IMR-90 (cell line): Measurements from ENCODE around the gene ERCC3. TPM values are rescaled to one million over a fixed set of nuclear protein-coding genes. Genes with fewer than 3 reads are reported as not detected.
A peak's percentile ranks its signal among the peaks of the same experiment; 100 is the strongest.

Experiments used
- ATAC-seq: fragments of 200-7000 bp; cut with Tn5 transposase; 2 replicates; pipeline ENCODE4 v1.9.1; 2020; ENCODE audit warnings: low read depth, mild to moderate bottlenecking, moderate library complexity
- BruUV-seq: library from RNA; stranded (reverse); fragments of 400-500 nt; replicated peaks from 2 replicates; lab custom pipeline; 2021; lab: Mats Ljungman, UMichigan
- CTCF ChIA-PET: fragments of 300-600 bp; formaldehyde crosslinking; extraction: SDS; loops from one replicate; lab custom pipeline; 2021; ENCODE audit warnings: antibody characterized with exemption; lab: Yijun Ruan, JAX
- POLR2A ChIA-PET: fragments of 300-600 bp; sonication (Branson Sonifier 250); formaldehyde crosslinking; loops from one replicate; lab custom pipeline; 2022; ENCODE audit warnings: antibody characterized with exemption; ENCODE audit not compliant: unreplicated experiment; lab: Charles Lee
- DNase-seq: peaks from one replicate; pipeline ENCODE4 v3.0.0; 2013
- H2AFZ ChIP-seq: replicated peaks from 2 replicates; pipeline ENCODE3; 2013; ENCODE audit warnings: low read length, mild to moderate bottlenecking; ENCODE audit not compliant: poor library complexity
- H2AK5ac ChIP-seq: 2 replicates; pipeline ENCODE4 v1.6.1; 2013; ENCODE audit warnings: low read depth, low read length, inconsistent platforms
- H2AK9ac ChIP-seq: replicated peaks from 2 replicates; pipeline ENCODE3; 2013; ENCODE audit warnings: mild to moderate bottlenecking, low read depth, low read length, moderate library complexity; ENCODE audit not compliant: poor library complexity
- H2BK120ac ChIP-seq: 2 replicates; pipeline ENCODE4 v1.6.1; 2013; ENCODE audit warnings: low read depth, low read length, inconsistent platforms
- H2BK15ac ChIP-seq: 3 replicates; pipeline ENCODE4 v1.6.1; 2013; ENCODE audit warnings: low read depth, low read length, inconsistent platforms
- H2BK20ac ChIP-seq: 2 replicates; pipeline ENCODE4 v1.6.1; 2013; ENCODE audit warnings: low read depth, mild to moderate bottlenecking, inconsistent platforms, low read length, moderate library complexity
- H2BK5ac ChIP-seq: 2 replicates; pipeline ENCODE4 v1.6.1; 2013; ENCODE audit warnings: mild to moderate bottlenecking, low read depth, low read length, inconsistent platforms; ENCODE audit not compliant: poor library complexity, severe bottlenecking
- H3K14ac ChIP-seq: replicated peaks from 2 replicates; pipeline ENCODE4 v1.6.1; 2013; ENCODE audit warnings: low read depth, low read length, inconsistent platforms
- H3K18ac ChIP-seq: 2 replicates; pipeline ENCODE4 v1.6.1; 2013; ENCODE audit warnings: low read depth, low read length, control low read depth
- H3K23ac ChIP-seq: 2 replicates; pipeline ENCODE4 v1.6.1; 2013; ENCODE audit warnings: low read depth, low read length, inconsistent platforms
- H3K27ac ChIP-seq: 2 replicates; pipeline ENCODE4 v1.5.1; 2013; ENCODE audit warnings: mild to moderate bottlenecking, control low read depth, low read length; ENCODE audit not compliant: insufficient read depth
- H3K27me3 ChIP-seq: 2 replicates; pipeline ENCODE4 v1.6.1; 2013; ENCODE audit warnings: low read length; ENCODE audit not compliant: control insufficient read depth, insufficient read depth
- H3K36me3 ChIP-seq: 2 replicates; pipeline ENCODE4 v1.6.1; 2013; ENCODE audit warnings: low read length, mixed read lengths; ENCODE audit not compliant: control insufficient read depth, insufficient read depth
- H3K4ac ChIP-seq: 2 replicates; pipeline ENCODE4 v1.6.1; 2013; ENCODE audit warnings: low read depth, low read length, inconsistent platforms
- H3K4me1 ChIP-seq: 2 replicates; pipeline ENCODE4 v1.6.1; 2013; ENCODE audit warnings: low read length, mixed read lengths; ENCODE audit not compliant: control insufficient read depth, insufficient read depth
- H3K4me2 ChIP-seq: 2 replicates; pipeline ENCODE4 v1.6.1; 2013; ENCODE audit warnings: low read depth, mild to moderate bottlenecking, control low read depth, low read length, moderate library complexity
- H3K4me3 ChIP-seq: 2 replicates; pipeline ENCODE4 v1.5.1; 2013; ENCODE audit warnings: low read depth, mild to moderate bottlenecking, control low read depth, low read length, moderate library complexity; ENCODE audit not compliant: insufficient read depth
- H3K56ac ChIP-seq: 2 replicates; pipeline ENCODE4 v1.6.1; 2013; ENCODE audit warnings: low read length, inconsistent platforms; ENCODE audit not compliant: insufficient read depth; ENCODE audit errors: extremely low read depth
- H3K79me1 ChIP-seq, 2 experiments: 2 replicates each; pipeline ENCODE4 v1.6.1; 2013; ENCODE audit warnings: low read length in 2 of 2, inconsistent platforms in 1 of 2, low read depth in 1 of 2
- H3K9ac ChIP-seq: 2 replicates; pipeline ENCODE4 v1.6.1; 2013; ENCODE audit warnings: low read depth, low read length, control low read depth
- H3K9me1 ChIP-seq: 2 replicates; pipeline ENCODE4 v1.6.1; 2013; ENCODE audit warnings: low read length, inconsistent platforms; ENCODE audit not compliant: insufficient read depth
- H3K9me3 ChIP-seq: 2 replicates; pipeline ENCODE4 v1.6.1; 2013; ENCODE audit warnings: low read length; ENCODE audit not compliant: control insufficient read depth, insufficient read depth
- H4K20me1 ChIP-seq: 2 replicates; pipeline ENCODE4 v1.6.1; 2013; ENCODE audit warnings: low read length, inconsistent platforms; ENCODE audit not compliant: insufficient read depth
- H4K5ac ChIP-seq: 2 replicates; pipeline ENCODE4 v1.6.1; 2013; ENCODE audit warnings: mild to moderate bottlenecking, low read depth, low read length, control low read depth
- H4K8ac ChIP-seq, 2 experiments: 2 replicates each; pipeline ENCODE4 v1.6.1; 2013; ENCODE audit warnings: low read depth in 2 of 2, low read length in 2 of 2, control low read depth in 1 of 2, inconsistent platforms in 1 of 2
- H4K91ac ChIP-seq: 2 replicates; pipeline ENCODE4 v1.6.1; 2013; ENCODE audit warnings: low read depth, low read length, inconsistent platforms; ENCODE audit not compliant: insufficient read depth
- MAZ ChIP-seq: IDR thresholded peaks from 2 replicates; pipeline ENCODE4 v1.6.1; 2012; ENCODE audit warnings: low read depth, mild to moderate bottlenecking, low read length, improper control_type of control experiment, moderate library complexity, borderline replicate concordance
- MXI1 ChIP-seq: IDR thresholded peaks from 2 replicates; pipeline ENCODE4 v1.6.1; 2012; ENCODE audit warnings: low read depth, mild to moderate bottlenecking, low read length, moderate library complexity, borderline replicate concordance
- RCOR1 ChIP-seq: IDR thresholded peaks from 2 replicates; pipeline ENCODE4 v1.6.1; 2012; ENCODE audit warnings: mild to moderate bottlenecking, low read length, improper control_type of control experiment; ENCODE audit not compliant: insufficient replicate concordance
- whole genome bisulfite sequencing, 2 experiments: methylation state at CpG; one replicate each; pipeline versions ENCODE4 v1.1.5 to v1.1.7; 2013; ENCODE audit warnings: missing lambda C conversion rate in 2 of 2; ENCODE audit not compliant: insufficient read length in 1 of 2; ENCODE audit errors: extremely low coverage in 2 of 2; 5-methylcytosine and 5-hydroxymethylcytosine counted together
- dilution Hi-C: fragments of 300-500 bp; cut with HindIII; formaldehyde crosslinking; loops from one replicate; pipeline ENCODE4 v1.14.3; 2018; ENCODE audit warnings: low sequenced_read_pairs; ENCODE audit not compliant: unreplicated experiment
- in situ Hi-C: fragments of 300-500 bp; cut with MboI; formaldehyde crosslinking; loops from 3 replicates; pipeline ENCODE4 v1.14.3; 2019; ENCODE audit warnings: low sequenced_read_pairs, inconsistent platforms, mixed read lengths
- intact Hi-C: fragments of 100-400 bp; cut with micrococcal nuclease; formaldehyde crosslinking; loops from 2 replicates; pipeline ENCODE4 v1.10.0; 2022
- polyA plus RNA-seq, 3 experiments: library from polyadenylated mRNA; depleted of rRNA; stranded (reverse); fragments of >200 nt; gene quantifications; 2 replicates each; pipeline ENCODE4 v1.2.3, GENCODE V29; 2012; ENCODE audit warnings: low replicate concordance in 1 of 3
- total RNA-seq: library from RNA; depleted of rRNA; stranded (reverse); fragments of >200 nt; gene quantifications from 2 replicates; pipeline ENCODE4 v1.2.3, GENCODE V29; 2012

ERCC3 gene
- total and polyA plus RNA-seq, 2 of the 4 experiments (the other 2 are of a cell fraction) = 43.2 to 52.0 TPM

DNA sequence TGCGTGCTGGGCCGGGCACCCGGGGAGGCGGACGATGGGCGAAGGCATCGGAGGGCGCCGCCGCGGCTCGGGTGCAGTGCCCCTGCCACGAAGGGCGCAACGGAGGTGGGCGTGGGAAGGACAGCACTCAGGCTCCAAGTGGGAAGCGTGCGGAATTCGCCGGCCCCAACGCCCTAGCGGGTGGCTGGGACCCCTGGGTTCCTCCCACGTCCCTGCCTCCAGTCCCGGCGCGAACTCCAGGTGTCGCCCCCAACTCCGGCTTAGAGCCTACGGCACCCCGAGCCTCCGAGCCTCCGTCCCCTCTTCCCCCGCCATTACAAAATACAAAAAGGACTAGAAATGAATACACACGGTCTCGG, 75.2 kb downstream of the ERCC3 start:
- in situ Hi-C loops = no loop called here

More for the DNA sequence above, 75.2 kb downstream of the ERCC3 start:
- Histone ChIP-seq H3K4me3 (peak overlapping the region; percentile 27), H2AK9ac (no peak overlapping the region), H2BK15ac (no peak overlapping the region), H3K27ac (no peak overlapping the region), H3K4me1 (peaks cover 4% of the 10 kb centered on the region; the same call in 1 of the 2 replicates), H4K91ac (no peak overlapping the region), H3K9ac (no peak overlapping the region), H4K5ac (no peak overlapping the region), H4K20me1 (peaks cover 5% of the 10 kb centered on the region; the same call in 1 of the 2 replicates), H3K23ac (no peak overlapping the region), H3K4me2 (peak overlapping the region; percentile 46), H3K56ac (no peak overlapping the region), H3K79me1 (no peaks in the 10 kb centered on the region), H2BK20ac (no peak overlapping the region), H3K27me3 (peaks cover 54% of the 10 kb centered on the region), H2AK5ac (no peak overlapping the region), H3K36me3 (no peaks in the 10 kb centered on the region), H3K14ac (no peak overlapping the region), H3K18ac (no peak overlapping the region), H3K4ac (no peak overlapping the region), H2AFZ (peak overlapping the region; percentile 16), H4K8ac (no peak overlapping the region), H2BK120ac (no peak overlapping the region), H3K9me3 (peaks cover 18% of the 10 kb centered on the region), H2BK5ac (no peak overlapping the region), H3K9me1 (no peaks in the 10 kb centered on the region)
- dilution Hi-C loops = no loop called here
- CTCF ChIA-PET = no interaction called here
- no TSS peak for BruUV-seq
- DNase-seq (no peak), ATAC-seq (no peak; the same call in 1 of the 2 replicates)
- TF ChIP-seq MAZ = no peak
- no peak for TF ChIP-seq RCOR1
- TF ChIP-seq MXI1 = no peak
- intact Hi-C loops = no loop called here
- POLR2A ChIA-PET = no interaction called here
- WGBS, 2 experiments = no CpG with 5 or more reads among the region's 35 CpGs
